Colonic mucosa (tissue), 4 donors: ENCODE measurements around the gene ASB14. TPM values are rescaled to one million over a fixed set of nuclear protein-coding genes. Genes with fewer than 3 reads are reported as not detected.

Source experiments
- DNase-seq: peaks from one replicate; pipeline ENCODE4 v3.0.0-alpha.2; 2020
- H3K27ac ChIP-seq: fragments of 200-600 bp; one replicate; pipeline ENCODE4 v1.8.0; 2021
- H3K27me3 ChIP-seq: fragments of 200-600 bp; one replicate; pipeline ENCODE4 v1.8.0; 2021
- H3K36me3 ChIP-seq: fragments of 200-600 bp; one replicate; pipeline ENCODE4 v1.8.0; 2021
- H3K4me1 ChIP-seq: fragments of 200-600 bp; one replicate; pipeline ENCODE4 v1.8.0; 2021; ENCODE audit warnings: mild to moderate bottlenecking
- H3K4me3 ChIP-seq: fragments of 200-600 bp; one replicate; pipeline ENCODE4 v1.8.0; 2021
- H3K9ac ChIP-seq, 2 donors: one replicate each; pipeline ENCODE4 v1.7.0; 2013; ENCODE audit warnings: control low read depth in 2 of 2, low read depth in 2 of 2, low read length in 2 of 2
- H3K9me3 ChIP-seq: fragments of 200-600 bp; one replicate; pipeline ENCODE4 v1.8.0; 2021
- intact Hi-C: fragments of 100-400 bp; cut with DNase I; formaldehyde crosslinking; loops from one replicate; pipeline ENCODE4 v1.14.1; 2022
- total RNA-seq, 2 donors: library from RNA; stranded (reverse); fragmentation: NEBNext Ultra II Directional in 1 of 2; extraction: Animal tissue kit (Norgen Biotek cat#: 25700) in 1 of 2; gene quantifications; one replicate each; pipeline ENCODE4 v1.2.1, GENCODE V29; 2021
- TF ChIP-seq, protein P1 (sequence below): fragments of 200-600 bp; IDR thresholded peaks from one replicate; pipeline ENCODE4 v1.8.0; 2022; ENCODE audit warnings: antibody characterized with exemption, mild to moderate bottlenecking
- donor health status: healthy.
- donor health status: DM: no; HTN: no; CAD: no.
- donor health status: DM: no; HTN: no; CAD: no.

ASB14 gene
- total RNA-seq, 2 donors from 2014 or later: not detected

DNA sequence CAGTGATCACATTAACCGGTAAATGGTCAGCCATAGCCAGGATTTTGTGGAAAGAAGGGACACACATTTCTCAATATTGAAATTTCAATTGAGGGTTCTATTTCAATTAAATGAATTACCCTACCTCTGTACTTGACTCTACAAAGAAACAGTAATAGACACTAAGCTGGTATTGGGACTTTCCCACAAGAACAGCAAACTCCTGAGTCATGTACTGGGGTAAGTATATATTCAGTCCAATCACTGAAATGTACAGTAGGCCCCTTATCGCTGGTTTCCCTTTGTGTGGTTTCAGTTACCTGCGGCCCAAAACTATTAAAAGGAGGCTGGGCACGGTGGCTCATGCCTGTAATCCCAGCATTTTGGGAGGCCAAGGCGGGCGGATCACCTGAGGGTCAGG, 17.6 kb downstream of the ASB14 start:
- intact Hi-C loops: no loop called here
- TF ChIP-seq, protein P1, sequence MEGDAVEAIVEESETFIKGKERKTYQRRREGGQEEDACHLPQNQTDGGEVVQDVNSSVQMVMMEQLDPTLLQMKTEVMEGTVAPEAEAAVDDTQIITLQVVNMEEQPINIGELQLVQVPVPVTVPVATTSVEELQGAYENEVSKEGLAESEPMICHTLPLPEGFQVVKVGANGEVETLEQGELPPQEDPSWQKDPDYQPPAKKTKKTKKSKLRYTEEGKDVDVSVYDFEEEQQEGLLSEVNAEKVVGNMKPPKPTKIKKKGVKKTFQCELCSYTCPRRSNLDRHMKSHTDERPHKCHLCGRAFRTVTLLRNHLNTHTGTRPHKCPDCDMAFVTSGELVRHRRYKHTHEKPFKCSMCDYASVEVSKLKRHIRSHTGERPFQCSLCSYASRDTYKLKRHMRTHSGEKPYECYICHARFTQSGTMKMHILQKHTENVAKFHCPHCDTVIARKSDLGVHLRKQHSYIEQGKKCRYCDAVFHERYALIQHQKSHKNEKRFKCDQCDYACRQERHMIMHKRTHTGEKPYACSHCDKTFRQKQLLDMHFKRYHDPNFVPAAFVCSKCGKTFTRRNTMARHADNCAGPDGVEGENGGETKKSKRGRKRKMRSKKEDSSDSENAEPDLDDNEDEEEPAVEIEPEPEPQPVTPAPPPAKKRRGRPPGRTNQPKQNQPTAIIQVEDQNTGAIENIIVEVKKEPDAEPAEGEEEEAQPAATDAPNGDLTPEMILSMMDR: no peak
- Histone ChIP-seq H3K27ac (no peak overlapping the region), H3K9me3 (no peaks in the 10 kb centered on the region), H3K4me3 (no peak overlapping the region), H3K4me1 (no peaks in the 10 kb centered on the region), H3K27me3 (no peaks in the 10 kb centered on the region), H3K9ac (no peak overlapping the region), H3K36me3 (no peaks in the 10 kb centered on the region)
- DNase-seq: no peak

DNA sequence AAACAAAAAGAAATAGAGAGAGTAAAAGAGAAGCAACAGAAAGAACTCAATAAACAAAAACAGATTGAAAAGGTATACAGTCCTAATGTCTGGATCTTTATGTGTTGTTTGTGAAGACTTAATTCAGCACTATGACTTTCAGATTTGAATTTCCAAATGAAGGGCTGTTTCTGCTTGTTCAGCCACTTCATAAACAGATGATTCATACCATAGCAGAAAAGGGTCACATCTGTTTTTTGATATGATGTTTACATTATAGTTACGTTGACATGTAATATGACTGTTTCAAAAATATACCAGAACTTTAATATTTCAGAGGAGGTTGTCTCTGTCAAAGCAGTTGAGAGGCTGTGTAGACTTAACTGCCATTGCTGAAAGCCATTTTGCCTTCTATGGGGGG, 24.1 kb downstream of the ASB14 start:
- Histone ChIP-seq H3K9ac (no peak overlapping the region), H3K9me3 (no peaks in the 10 kb centered on the region), H3K4me3 (no peak overlapping the region), H3K27ac (no peak overlapping the region), H3K4me1 (no peaks in the 10 kb centered on the region), H3K36me3 (no peaks in the 10 kb centered on the region), H3K27me3 (no peaks in the 10 kb centered on the region)
- no peak for DNase-seq
- TF ChIP-seq, protein P1: no peak
- intact Hi-C loops: no loop called here

DNA sequence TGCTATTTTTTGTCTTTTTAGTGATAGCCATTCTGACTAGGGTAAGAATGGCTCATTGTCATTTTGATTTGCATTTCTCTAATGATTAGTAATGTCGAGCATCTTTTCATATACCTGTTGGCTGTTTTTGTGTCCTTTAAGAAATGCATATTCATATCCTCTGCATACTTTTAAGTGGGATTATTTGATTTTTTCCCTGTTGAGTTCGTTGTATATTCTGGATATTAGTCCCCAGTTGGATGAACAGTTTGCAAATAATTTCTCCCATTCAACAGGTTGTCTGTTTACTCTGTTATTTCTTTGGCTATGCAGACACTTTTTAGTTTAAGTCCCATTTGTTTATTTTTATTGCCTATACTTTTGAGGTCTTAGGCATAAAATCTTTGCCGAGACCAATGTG, 30.6 kb downstream of the ASB14 start:
- intact Hi-C loops: no loop called here

DNA sequence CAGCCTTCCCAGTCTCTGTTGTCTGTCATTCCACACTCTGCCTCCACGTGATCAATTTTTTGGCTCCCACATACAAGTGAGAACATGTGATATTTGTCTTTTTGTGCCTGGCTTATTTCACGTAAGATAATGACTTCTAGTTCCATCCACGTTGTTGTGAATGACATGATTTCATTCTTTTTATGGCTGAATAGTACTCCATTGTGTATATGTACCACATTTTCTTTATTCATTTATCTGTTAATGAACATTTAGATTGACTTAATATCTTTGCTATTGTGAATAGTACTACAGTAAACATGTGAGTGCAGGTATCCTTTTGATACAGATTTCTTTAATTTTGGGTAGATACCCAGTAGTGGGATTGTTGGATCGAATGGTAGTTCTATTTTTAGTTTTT, 31.4 kb downstream of the ASB14 start:
- TF ChIP-seq, protein P1: no peak
- H3K27me3 ChIP-seq: no peaks in the 10 kb centered on the region
- no peaks in the 10 kb centered on the region for H3K4me1 ChIP-seq
- H3K9ac ChIP-seq: no peak overlapping the region
- intact Hi-C loops: no loop called here
- H3K27ac ChIP-seq: no peak overlapping the region
- H3K4me3 ChIP-seq: no peak overlapping the region
- DNase-seq: no peak
- no peaks in the 10 kb centered on the region for H3K36me3 ChIP-seq
- no peaks in the 10 kb centered on the region for H3K9me3 ChIP-seq

More for the DNA sequence above, 30.6 kb downstream of the ASB14 start:
- Histone ChIP-seq H3K4me1 (no peaks in the 10 kb centered on the region), H3K9me3 (no peaks in the 10 kb centered on the region), H3K36me3 (no peaks in the 10 kb centered on the region), H3K27ac (no peak overlapping the region), H3K9ac (no peak overlapping the region), H3K27me3 (no peaks in the 10 kb centered on the region), H3K4me3 (no peak overlapping the region)
- no peak for DNase-seq
- TF ChIP-seq, protein P1: no peak

DNA sequence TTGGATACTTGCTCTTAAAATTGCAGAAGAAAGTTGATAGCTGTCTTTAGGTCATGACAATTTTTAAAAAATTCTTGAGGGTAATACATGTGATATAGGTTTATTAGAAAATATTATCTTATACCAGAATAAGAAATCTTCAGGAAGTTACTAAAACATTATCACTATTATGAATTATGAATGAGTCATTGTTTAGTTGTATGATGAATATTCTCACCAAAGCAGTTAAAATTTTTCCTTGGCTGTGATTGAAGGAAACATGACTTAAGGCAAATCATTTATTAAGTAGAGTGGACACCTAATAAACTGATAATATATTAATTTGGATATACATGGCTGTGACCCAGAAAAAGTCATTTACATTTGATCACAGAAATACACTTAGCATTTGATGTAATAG, 34.8 kb downstream of the ASB14 start:
- no peak overlapping the region for H3K4me3 ChIP-seq
- H3K36me3 ChIP-seq: no peaks in the 10 kb centered on the region
- no peaks in the 10 kb centered on the region for H3K4me1 ChIP-seq
- DNase-seq: no peak
- no peaks in the 10 kb centered on the region for H3K27me3 ChIP-seq
- no peak overlapping the region for H3K27ac ChIP-seq
- H3K9me3 ChIP-seq: no peaks in the 10 kb centered on the region
- TF ChIP-seq, protein P1: no peak
- intact Hi-C loops: no loop called here
- no peak overlapping the region for H3K9ac ChIP-seq

DNA sequence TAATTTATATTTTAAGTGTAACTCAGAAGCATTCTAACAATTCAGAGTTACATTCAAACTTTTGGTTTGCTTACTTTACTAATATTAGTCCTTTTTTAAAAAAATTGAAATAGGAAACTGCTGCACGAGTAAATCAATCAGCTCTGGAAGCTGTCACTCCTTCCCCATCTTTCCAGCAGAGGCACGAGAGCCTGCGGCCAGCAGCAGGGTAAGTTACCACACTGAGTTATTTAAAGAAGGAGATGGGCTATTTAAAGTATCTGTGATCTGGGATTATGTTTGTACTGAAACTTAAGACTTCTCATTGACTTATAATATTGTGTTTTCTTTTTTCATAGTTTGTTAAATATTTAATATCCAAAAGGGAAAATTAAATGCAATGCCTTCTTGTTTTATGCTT, 35.6 kb downstream of the ASB14 start:
- TF ChIP-seq, protein P1: no peak
- H3K4me1 ChIP-seq: no peaks in the 10 kb centered on the region
- no peaks in the 10 kb centered on the region for H3K36me3 ChIP-seq
- no peak overlapping the region for H3K9ac ChIP-seq
- intact Hi-C loops: no loop called here
- H3K27me3 ChIP-seq: no peaks in the 10 kb centered on the region
- H3K27ac ChIP-seq: no peak overlapping the region
- H3K9me3 ChIP-seq: no peaks in the 10 kb centered on the region
- no peak overlapping the region for H3K4me3 ChIP-seq
- DNase-seq: no peak
